GM12891 (cell line): Measurements from ENCODE around the gene CERCAM.

Experiments
- PAX5 ChIP-seq: IDR thresholded peaks from 2 replicates; pipeline ENCODE4 v1.6.1; 2011; ENCODE audit warnings: low read length, moderate library complexity, mild to moderate bottlenecking; ENCODE audit not compliant: insufficient read depth, severe bottlenecking
- POLR2A ChIP-seq: IDR thresholded peaks from 2 replicates; pipeline ENCODE4 v1.6.1; 2011; ENCODE audit warnings: low read depth, low read length, control low read depth
- POLR2AphosphoS5 ChIP-seq: IDR thresholded peaks from 2 replicates; pipeline ENCODE4 v1.6.1; 2011; ENCODE audit warnings: low read depth, low read length, control low read depth
- POU2F2 ChIP-seq: IDR thresholded peaks from 2 replicates; pipeline ENCODE4 v1.6.1; 2011; ENCODE audit warnings: low read depth, mild to moderate bottlenecking, control low read depth, low read length, moderate library complexity
- SPI1 ChIP-seq: IDR thresholded peaks from 2 replicates; pipeline ENCODE4 v1.6.1; 2011; ENCODE audit warnings: low read depth, low read length, control low read depth
- TAF1 ChIP-seq: IDR thresholded peaks from 2 replicates; pipeline ENCODE4 v1.6.1; 2011; ENCODE audit warnings: low read depth, low read length, control low read depth

GRCh38 chr9:128404560-128404959 is 16.1 kb upstream of the CERCAM start:
- TF ChIP-seq POLR2AphosphoS5 (no peak), SPI1 (no peak), POLR2A (no peak), TAF1 (no peak), POU2F2 (no peak), PAX5 (no peak)
